ENCODE data around the gene MTUS2. TPM values are rescaled to one million over a fixed set of nuclear protein-coding genes. Genes with fewer than 3 reads are reported as not detected.

The MTUS2 gene
- polyA plus RNA-seq, 6 donors from 2014 or later, result 0.06 TPM; not detected in 5

DNA sequence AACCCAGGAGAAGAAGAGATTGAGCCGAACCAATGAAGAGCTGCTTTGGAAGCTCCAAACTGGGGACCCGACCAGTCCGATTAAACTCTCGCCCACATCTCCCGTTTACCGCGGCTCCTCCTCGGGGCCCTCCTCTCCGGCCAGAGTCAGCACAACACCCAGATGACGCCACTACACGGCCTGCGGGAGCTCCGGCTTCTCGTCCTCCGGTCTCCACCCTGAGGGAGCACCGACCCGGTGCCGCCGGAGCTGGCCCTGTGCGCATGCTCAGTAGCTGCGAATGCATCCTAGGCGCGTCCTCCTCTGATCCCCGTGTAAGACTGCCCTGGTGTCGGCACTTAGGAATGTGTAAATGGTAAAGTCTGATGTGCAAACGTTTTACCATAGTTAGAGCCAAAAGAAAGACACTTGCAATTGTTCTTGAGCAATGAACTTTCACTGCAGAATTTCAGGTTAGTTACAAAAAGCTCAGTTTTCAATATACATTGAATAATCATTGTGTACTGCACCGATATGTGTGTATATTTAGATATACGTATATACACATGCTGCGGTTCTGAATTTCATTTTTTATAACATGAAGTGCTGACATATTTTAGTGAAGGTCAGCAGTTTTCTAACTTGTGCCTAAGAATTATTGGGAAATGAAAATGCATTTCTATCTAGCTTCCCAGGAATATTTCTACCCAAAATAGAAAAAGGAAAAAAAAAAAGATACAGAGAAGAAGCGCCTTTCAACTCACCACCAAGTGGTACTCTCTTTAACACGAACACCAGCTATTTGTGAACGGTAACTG is 683.1 kb downstream of the MTUS2 start:
- Mint-ChIP-seq H3K4me1 (peaks cover 0 to 3% (median 0%) of the 10 kb centered on the region in 3 donors), H3K27ac (peak overlapping the region in 1 of 6 donors; percentile 30), H3K27me3 (peaks cover 22 to 36% (median 35%) of the 10 kb centered on the region in 3 donors), H3K36me3 (no peaks in the 10 kb centered on the region), H3K9me3 (no peaks in the 10 kb centered on the region), H3K4me3 (no peak overlapping the region)
- ATAC-seq (ENCODE audit: low read depth in 2 of 2), result no peak
- DNase-seq, result no peak

DNA sequence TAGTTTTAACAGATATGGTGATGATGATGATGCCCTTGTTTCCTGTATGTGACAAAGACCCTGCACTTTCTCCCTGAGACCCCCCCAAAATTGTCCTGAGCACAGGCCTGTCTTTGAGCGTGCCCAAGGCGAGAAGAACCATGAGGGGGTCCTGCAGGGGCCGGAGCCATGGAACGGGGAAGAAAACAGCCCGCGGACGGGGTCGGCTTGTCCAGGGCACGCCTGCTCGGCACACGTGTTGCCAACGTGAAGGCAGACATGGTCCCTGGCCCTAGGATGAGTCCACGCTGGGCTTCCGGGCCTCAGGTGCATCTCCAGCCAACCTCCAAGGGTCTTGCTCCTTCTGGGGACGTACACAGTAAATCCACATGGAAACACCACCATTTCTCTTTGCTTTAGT is 684.6 kb downstream of the MTUS2 start:
- Mint-ChIP-seq H3K4me1 (peaks cover 0 to 3% (median 0%) of the 10 kb centered on the region in 3 donors), H3K4me3 (no peak overlapping the region), H3K9me3 (no peaks in the 10 kb centered on the region), H3K36me3 (no peaks in the 10 kb centered on the region), H3K27me3 (peaks cover 22 to 36% (median 35%) of the 10 kb centered on the region in 3 donors), H3K27ac (no peak overlapping the region)
- DNase-seq (no peak), ATAC-seq (ENCODE audit: low read depth in 2 of 2) (no peak)

DNA sequence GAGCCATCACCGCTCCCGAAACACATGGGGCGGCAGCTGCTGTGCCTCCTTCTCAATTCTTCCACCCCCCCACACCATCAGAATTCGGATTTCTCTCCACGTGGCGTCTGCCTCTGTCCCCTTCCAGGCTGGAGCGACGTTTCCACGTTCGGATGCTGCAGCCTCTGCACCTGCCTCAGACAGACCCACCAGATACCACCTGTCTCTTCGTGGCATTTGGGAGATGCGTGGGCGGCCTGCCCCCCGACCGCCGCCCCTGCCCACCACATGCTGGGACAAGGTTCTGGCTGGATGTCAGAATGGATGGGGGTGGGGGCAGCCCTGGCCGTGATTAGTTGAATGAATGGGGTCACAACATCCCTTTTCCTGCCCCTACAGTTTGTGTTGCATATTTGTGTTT is 685.4 kb downstream of the MTUS2 start:
- H3K27me3 Mint-ChIP-seq, result peaks cover 22 to 36% (median 35%) of the 10 kb centered on the region in 3 donors
- no peak for ATAC-seq (ENCODE audit: low read depth in 2 of 2)
- no peaks in the 10 kb centered on the region for H3K36me3 Mint-ChIP-seq
- no peaks in the 10 kb centered on the region for H3K9me3 Mint-ChIP-seq
- no peak overlapping the region for H3K4me3 Mint-ChIP-seq
- H3K4me1 Mint-ChIP-seq, result peaks cover 0 to 3% (median 0%) of the 10 kb centered on the region in 3 donors
- no peak for DNase-seq
- H3K27ac Mint-ChIP-seq, result peak overlapping the region in 1 of 6 donors; percentile 36

DNA sequence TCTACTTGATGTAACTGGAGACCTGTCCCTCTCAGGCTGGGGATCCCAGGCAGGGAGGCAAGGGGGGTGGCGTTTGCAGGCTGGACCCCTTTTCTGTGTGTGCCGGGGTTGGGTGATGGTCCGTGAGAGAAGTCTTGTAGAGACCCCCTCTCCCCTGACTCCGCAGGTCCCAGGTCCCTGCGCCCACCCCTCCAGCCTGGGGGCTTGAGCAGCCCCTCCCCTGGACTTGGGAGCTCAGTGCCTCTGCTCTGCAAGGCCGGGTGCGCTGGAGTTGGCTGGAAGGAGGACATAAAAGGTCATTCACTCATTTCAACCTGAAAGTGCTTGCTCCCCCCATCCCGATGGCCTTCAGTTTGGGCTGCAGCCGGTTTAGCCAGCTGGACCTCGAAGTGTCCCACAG is 685.8 kb downstream of the MTUS2 start:
- peaks cover 22 to 36% (median 35%) of the 10 kb centered on the region in 3 donors for H3K27me3 Mint-ChIP-seq
- no peaks in the 10 kb centered on the region for H3K36me3 Mint-ChIP-seq
- peaks cover 0 to 3% (median 0%) of the 10 kb centered on the region in 3 donors for H3K4me1 Mint-ChIP-seq
- DNase-seq (no peak), ATAC-seq (ENCODE audit: low read depth in 2 of 2) (no peak)
- no peak overlapping the region for H3K4me3 Mint-ChIP-seq
- H3K9me3 Mint-ChIP-seq, result no peaks in the 10 kb centered on the region
- H3K27ac Mint-ChIP-seq, result no peak overlapping the region

DNA sequence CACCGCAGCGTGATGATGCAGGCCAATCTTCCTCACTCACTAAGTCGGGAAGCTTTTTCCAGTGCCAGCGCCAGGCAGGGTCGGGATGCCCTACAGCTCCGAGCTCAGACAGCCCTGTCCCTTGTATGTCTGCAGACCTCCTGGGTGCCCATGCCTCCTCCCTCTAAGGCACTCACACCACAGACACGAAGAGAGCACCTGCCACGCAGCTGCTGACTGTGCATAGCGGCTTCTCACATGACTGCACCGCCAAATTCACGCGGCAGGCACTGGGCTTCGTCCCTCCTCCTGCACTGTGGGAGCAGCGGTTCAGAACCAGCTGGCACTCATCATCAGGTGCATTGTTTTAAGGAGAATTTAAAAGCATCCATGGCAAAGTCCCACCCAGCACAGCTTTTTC is 687.2 kb downstream of the MTUS2 start:
- peaks cover 0 to 3% (median 0%) of the 10 kb centered on the region in 3 donors for H3K4me1 Mint-ChIP-seq
- H3K36me3 Mint-ChIP-seq, result no peaks in the 10 kb centered on the region
- H3K27me3 Mint-ChIP-seq, result peaks cover 17 to 30% (median 30%) of the 10 kb centered on the region in 3 donors
- ATAC-seq (ENCODE audit: low read depth in 2 of 2) (no peak), DNase-seq (no peak)
- H3K9me3 Mint-ChIP-seq, result no peaks in the 10 kb centered on the region
- no peak overlapping the region for H3K27ac Mint-ChIP-seq
- H3K4me3 Mint-ChIP-seq, result no peak overlapping the region

DNA sequence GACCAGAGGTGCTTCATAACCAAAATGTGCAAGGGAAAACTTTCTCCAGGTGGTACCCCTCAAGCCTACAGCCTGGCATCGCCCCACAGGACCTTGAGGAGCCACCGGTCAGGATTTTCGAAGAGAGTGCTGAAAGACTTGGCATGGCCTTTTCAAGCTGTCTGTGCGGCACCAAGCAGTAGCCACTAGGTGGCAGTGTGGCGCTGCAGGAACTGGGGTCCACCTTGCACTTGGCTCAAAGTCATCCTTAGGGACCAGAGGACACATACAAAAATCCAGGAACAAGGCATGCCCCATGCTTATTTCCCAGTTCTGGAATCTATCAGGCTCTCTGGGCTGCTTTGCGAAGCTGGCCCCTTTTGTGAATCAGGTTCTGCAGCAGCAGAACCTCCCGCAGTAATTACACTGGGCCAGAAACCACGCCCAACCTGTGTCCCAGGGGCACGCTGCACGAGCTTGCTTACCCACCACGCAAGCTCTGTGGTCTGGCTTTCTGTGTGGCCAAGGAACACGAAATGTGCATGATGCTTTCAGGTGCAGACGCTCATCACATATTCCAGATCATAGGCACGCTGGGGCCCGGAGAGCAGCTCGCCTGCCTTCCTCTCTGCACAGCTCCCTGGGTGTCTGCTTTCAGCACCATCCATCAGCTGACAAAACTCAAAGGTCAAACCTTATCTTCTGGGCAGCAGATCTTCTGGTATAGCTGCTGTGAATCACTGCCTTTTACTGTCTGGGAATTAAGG is 688.2 kb downstream of the MTUS2 start:
- H3K9me3 Mint-ChIP-seq, result no peaks in the 10 kb centered on the region
- no peak overlapping the region for H3K27ac Mint-ChIP-seq
- no peaks in the 10 kb centered on the region for H3K36me3 Mint-ChIP-seq
- no peaks in the 10 kb centered on the region for H3K4me1 Mint-ChIP-seq
- ATAC-seq (ENCODE audit: low read depth in 2 of 2) (peak; percentile 64 to 75), DNase-seq (peak; percentile 56)
- no peak overlapping the region for H3K4me3 Mint-ChIP-seq
- H3K27me3 Mint-ChIP-seq, result peaks cover 11 to 22% (median 21%) of the 10 kb centered on the region in 3 donors

DNA sequence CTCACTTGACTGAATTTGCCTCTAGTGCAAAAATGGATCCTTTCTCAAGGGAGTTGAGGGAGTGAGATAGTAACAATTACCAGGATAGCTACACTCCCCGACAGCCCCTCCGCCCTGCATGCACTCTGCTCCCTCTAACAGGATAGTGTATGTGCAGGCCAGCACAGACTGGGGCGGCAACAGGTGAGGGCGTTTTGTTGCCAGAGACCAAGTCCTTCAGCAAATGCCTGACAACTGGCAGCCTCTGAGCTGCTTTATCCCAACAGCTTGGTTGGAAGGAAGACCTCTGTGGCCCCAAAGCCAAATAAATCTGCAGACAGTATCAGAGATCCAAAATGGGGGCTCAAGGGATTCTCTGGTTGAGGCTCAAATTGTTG is 688.7 kb downstream of the MTUS2 start:
- Mint-ChIP-seq H3K4me1 (no peaks in the 10 kb centered on the region), H3K36me3 (peaks cover 0 to 5% of the 10 kb centered on the region in 2 donors), H3K27me3 (peaks cover 6 to 16% (median 16%) of the 10 kb centered on the region in 3 donors), H3K4me3 (no peak overlapping the region), H3K9me3 (no peaks in the 10 kb centered on the region), H3K27ac (peak overlapping the region in 1 of 6 donors; percentile 34)
- ATAC-seq (ENCODE audit: low read depth in 2 of 2) (no peak), DNase-seq (no peak)

DNA sequence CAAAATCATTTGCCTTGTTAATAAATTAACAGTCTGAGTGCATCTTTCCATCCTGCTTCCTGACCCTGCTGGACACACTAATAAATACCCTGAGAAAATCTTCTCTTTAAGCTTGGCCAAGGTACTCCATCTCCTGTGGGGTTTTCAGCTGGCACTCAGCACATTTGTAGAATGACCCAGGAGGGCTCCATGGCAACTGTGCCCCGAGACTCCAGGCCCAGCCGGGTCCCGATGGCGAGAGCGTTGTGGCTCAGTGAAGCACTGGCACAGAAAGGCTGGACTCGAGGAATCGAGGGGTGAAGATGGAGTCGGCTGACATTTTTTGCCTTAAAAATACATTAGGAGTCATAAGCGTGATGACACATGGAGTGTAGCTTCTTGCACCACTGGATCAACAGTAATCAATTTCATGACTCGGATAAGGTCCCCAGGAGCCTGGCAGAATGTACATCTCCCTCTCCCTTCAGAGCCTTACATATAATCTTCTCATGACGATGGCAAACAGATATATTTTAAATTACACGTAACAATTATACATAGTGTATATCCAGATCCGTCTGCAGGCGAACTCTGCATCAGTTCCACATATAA is 690.0 kb downstream of the MTUS2 start:
- DNase-seq, result no peak
- ATAC-seq (ENCODE audit: low read depth in 2 of 2), result no peak
- Mint-ChIP-seq H3K4me1 (no peaks in the 10 kb centered on the region), H3K27ac (peak overlapping the region in 1 of 6 donors; percentile 55), H3K4me3 (no peak overlapping the region), H3K36me3 (peaks cover 0 to 8% of the 10 kb centered on the region in 2 donors), H3K9me3 (no peaks in the 10 kb centered on the region), H3K27me3 (peaks cover under 1 to 6% (median 6%) of the 10 kb centered on the region in 3 donors)

DNA sequence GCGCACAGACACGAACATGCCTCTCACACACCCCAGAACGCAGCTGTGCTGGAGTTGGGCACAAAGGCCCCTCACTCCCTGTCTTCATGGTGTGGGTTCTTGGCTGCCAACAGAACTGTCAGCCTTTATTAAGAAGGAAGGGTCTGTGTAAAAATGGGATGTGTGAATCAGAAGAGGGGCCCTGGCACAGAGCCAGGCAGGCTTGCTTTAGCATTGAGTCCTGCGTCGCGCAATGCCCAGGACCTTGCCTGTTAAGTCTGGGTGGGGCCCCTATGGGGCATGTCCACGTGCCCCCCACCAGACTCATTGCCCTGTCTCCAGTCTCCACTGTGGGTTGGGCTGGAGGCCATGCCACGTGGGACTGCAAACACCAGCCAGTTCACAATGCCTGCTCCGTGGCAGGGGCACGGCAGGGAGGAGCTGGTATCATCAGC is 690.5 kb downstream of the MTUS2 start:
- H3K4me1 Mint-ChIP-seq, result no peaks in the 10 kb centered on the region
- no peak for ATAC-seq (ENCODE audit: low read depth in 2 of 2)
- H3K4me3 Mint-ChIP-seq, result no peak overlapping the region
- H3K9me3 Mint-ChIP-seq, result no peaks in the 10 kb centered on the region
- no peak for DNase-seq
- no peak overlapping the region for H3K27ac Mint-ChIP-seq
- H3K27me3 Mint-ChIP-seq, result peaks cover 0 to 2% (median under 1%) of the 10 kb centered on the region in 3 donors
- H3K36me3 Mint-ChIP-seq, result peaks cover under 1 to 8% of the 10 kb centered on the region in 2 donors

DNA sequence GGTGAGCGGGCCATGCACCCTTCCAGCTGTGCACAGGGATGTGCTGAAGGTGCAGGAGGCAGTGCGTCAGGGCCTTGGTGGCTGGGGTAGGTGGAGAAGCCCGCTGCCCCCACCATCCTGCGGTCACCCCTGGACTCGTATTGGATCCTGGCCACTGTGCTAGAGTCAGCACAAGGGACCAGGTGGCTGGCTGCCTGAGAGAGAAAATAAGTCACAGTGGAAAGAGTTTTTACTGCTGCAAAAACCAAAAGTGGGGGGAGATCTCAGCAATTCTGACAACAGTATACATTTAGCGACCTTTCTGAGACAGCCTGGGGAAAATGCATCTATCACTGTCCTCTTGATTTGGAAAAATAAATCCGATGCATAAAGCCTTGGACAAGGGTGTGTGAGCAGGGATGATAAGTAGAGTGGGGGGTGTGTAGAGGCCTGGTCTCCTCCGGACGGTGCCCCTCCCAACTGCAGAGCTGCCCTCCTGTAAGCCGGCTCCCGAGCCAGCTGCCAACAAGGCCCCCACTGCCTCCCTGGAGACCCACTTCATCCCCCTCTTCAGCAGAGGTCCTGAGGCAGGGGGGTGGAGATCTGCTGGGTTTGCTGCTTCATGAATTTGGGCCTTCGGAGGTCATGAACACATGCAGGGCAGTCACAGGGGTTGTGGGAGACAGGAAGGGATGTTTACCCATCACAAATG is 691.1 kb downstream of the MTUS2 start:
- Mint-ChIP-seq H3K9me3 (no peaks in the 10 kb centered on the region), H3K36me3 (peaks cover 5 to 8% of the 10 kb centered on the region in 2 donors), H3K27me3 (no peaks in the 10 kb centered on the region), H3K4me3 (no peak overlapping the region), H3K27ac (peak overlapping the region in 2 of 6 donors; percentile 20 to 30), H3K4me1 (no peaks in the 10 kb centered on the region)
- ATAC-seq (ENCODE audit: low read depth in 2 of 2), result no peak
- no peak for DNase-seq

DNA sequence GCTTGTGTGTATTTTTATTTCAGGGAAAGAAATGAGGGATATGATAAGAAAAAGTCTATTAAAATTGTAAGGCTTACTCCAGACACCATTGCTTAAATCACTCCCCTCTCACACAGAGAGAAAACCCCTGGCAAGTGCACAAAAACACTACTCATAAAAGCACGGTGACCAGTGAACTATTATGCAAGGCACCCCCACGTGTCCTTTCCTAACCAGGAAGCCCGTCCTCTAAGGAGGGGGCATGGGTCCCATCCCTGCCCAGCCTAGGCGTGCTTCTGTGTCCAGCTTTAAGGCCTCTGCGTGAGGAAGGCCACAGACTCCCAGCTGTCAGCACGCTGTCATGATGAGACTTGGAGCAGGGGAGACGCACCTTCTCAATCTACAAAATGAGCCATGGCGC is 691.8 kb downstream of the MTUS2 start:
- Mint-ChIP-seq H3K27ac (no peak overlapping the region), H3K27me3 (no peaks in the 10 kb centered on the region), H3K36me3 (peaks cover 5 to 8% of the 10 kb centered on the region in 2 donors), H3K4me3 (no peak overlapping the region), H3K9me3 (no peaks in the 10 kb centered on the region), H3K4me1 (no peaks in the 10 kb centered on the region)
- ATAC-seq (ENCODE audit: low read depth in 2 of 2) (no peak), DNase-seq (no peak)

DNA sequence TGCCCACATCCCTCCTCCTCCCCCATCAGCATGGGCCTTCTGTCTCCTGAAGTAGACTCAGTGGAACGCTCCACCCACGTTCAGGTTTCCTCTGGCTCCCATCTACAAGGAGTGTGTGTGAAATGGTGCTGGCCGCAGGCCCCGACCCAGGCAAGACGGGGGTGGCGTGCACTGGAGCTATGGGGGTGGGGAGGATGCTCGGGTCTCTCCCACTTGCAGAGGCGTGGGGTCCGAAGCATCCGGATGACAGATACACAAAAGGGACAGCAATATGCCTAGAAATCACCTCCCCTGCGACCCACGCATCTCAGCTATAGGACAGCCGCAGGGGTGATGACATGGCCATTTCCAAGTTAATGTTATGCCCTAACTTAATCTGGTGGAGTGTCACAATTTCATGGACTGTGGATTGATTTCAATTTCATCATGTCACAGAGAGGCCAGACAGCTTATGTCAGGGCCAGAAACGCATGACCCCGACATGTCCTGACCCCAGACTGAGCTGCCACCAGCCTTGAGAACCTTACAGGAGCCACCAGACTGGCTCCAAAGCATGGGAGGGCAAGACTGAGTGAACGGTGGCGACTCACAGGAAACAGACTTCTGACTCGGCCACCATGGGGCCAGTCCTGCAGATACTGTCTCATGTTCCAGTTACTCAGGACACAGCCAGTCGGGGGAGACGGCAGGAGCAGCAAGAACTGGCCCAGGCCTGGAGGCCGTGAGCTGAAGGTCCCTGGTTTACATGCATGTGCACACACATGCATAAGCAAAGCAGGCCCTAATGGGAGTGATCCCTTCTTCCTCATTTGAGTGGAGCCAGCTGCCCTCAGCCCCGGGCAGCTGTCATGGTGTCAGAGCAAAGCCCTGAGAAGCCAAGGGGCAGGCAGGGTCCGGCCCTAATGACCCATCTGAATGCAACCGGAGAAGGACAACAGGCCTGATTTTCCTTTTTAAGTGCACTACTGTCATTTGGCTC is 693.2 kb downstream of the MTUS2 start:
- no peaks in the 10 kb centered on the region for H3K27me3 Mint-ChIP-seq
- DNase-seq (no peak), ATAC-seq (ENCODE audit: low read depth in 2 of 2) (no peak)
- H3K4me3 Mint-ChIP-seq, result peak overlapping the region in 1 of 8 donors; percentile 2
- H3K4me1 Mint-ChIP-seq, result no peaks in the 10 kb centered on the region
- H3K36me3 Mint-ChIP-seq, result peaks cover 10 to 16% of the 10 kb centered on the region in 2 donors
- H3K27ac Mint-ChIP-seq, result peak overlapping the region in 4 of 6 donors; percentile 42 to 82 (median 55)
- H3K9me3 Mint-ChIP-seq, result no peaks in the 10 kb centered on the region

Measured in naive B cell (primary cell).